Body of pancreas (tissue), 4 donors: ENCODE measurements around the gene TMEM178B. TPM values are rescaled to one million over a fixed set of nuclear protein-coding genes. Genes with fewer than 3 reads are reported as not detected.

Source experiments
- ATAC-seq: fragments of 150-250 bp; one replicate; pipeline ENCODE4 v1.9.1; 2016
- DNase-seq, 4 donors: peaks; one replicate each; pipeline ENCODE4 v3.0.0-alpha.2; 2019
- H3K27ac ChIP-seq, 4 donors: fragments of 200-600 bp; sonication (generic); 1 replicate in 3 of 4; 2 replicates in 1 of 4; pipeline versions ENCODE4 v1.5.1 to v1.6.1; 2016 to 2019; ENCODE audit warnings: mild to moderate bottlenecking in 1 of 4, mixed read lengths in 1 of 4, moderate library complexity in 1 of 4
- H3K27me3 ChIP-seq, 2 donors: fragments of 200-600 bp; sonication (generic); one replicate each; pipeline ENCODE4 v1.6.0; 2016; ENCODE audit warnings: mild to moderate bottlenecking in 1 of 2
- H3K36me3 ChIP-seq, 2 donors: fragments of 200-600 bp; sonication (generic); replicated peaks in 1 of 2; 2 replicates each; pipeline ENCODE4 v1.5.1; 2016; ENCODE audit warnings: low read depth in 2 of 2; ENCODE audit not compliant: insufficient read depth in 1 of 2
- H3K4me1 ChIP-seq: fragments of 200-600 bp; sonication (generic); one replicate; pipeline ENCODE4 v1.6.0; 2016
- H3K4me3 ChIP-seq, 2 donors: fragments of 200-600 bp; sonication (generic); 1 replicate in 1 of 2; 2 replicates in 1 of 2; pipeline ENCODE4 v1.5.1; 2016 to 2019
- H3K9me3 ChIP-seq, 3 donors: fragments of 200-600 bp; sonication (generic); 1 replicate in 2 of 3; 2 replicates in 1 of 3; pipeline ENCODE4 v1.5.1; 2016
- POLR2A ChIP-seq, 3 donors: fragments of 450-650 bp; IDR thresholded peaks; one replicate each; pipeline ENCODE4 v1.6.1; 2016; ENCODE audit warnings: antibody characterized with exemption in 3 of 3, mild to moderate bottlenecking in 2 of 3
- WGBS, 2 donors: methylation state at CpG; one replicate each; pipeline ENCODE4 v1.1.5; 2017; 5-methylcytosine and 5-hydroxymethylcytosine counted together
- intact Hi-C: fragments of 100-400 bp; cut with DNase I; formaldehyde crosslinking; loops from one replicate; pipeline ENCODE4 v1.15.1; 2023
- total RNA-seq, 2 donors: library from RNA; depleted of rRNA; stranded (reverse); fragments of >200 nt; gene quantifications; one replicate each; pipeline ENCODE4 v1.1.0, GENCODE V29; 2016
- TF ChIP-seq, protein P1 (sequence below), 7 experiments: fragments of 450-650 bp in 4 of 7; fragments of 200-600 bp in 3 of 7; sonication (generic) in 3 of 7; IDR thresholded peaks; one replicate each; pipeline ENCODE4 v1.5.1; 2016 to 2019; ENCODE audit warnings: antibody characterized with exemption in 7 of 7

TMEM178B gene
- total RNA-seq, 2 donors from 2014 or later: 1.0 to 11.9 TPM

DNA sequence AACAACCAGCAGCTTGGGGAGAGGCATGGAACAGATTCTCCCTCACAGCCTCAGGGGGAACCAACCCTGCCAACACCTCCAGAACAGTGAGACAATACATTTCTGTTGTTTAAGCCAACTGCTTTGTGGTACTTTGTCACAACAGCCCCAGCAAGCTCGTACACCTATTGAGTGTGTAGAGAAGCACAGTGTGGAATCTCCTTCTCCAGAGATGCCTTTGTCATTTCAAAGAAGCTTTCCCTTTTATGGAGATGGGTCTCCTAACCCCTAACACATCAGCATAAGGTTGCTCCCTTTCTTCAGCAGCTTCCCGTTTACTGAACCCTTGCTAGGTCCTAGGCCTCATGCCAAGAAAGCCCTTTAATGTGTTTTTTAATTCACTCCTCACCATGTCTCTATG is 416.6 kb downstream of the TMEM178B start:
- no peaks in the 10 kb centered on the region for H3K4me1 ChIP-seq
- DNase-seq (no peak), ATAC-seq (no peak)
- no peak overlapping the region for H3K27ac ChIP-seq
- H3K4me3 ChIP-seq: no peak overlapping the region
- H3K9me3 ChIP-seq: no peaks in the 10 kb centered on the region
- WGBS, 2 donors: 57 to 64% methylated on average over 2 of the region's 2 CpGs
- H3K27me3 ChIP-seq: no peaks in the 10 kb centered on the region
- TF ChIP-seq, protein P1, sequence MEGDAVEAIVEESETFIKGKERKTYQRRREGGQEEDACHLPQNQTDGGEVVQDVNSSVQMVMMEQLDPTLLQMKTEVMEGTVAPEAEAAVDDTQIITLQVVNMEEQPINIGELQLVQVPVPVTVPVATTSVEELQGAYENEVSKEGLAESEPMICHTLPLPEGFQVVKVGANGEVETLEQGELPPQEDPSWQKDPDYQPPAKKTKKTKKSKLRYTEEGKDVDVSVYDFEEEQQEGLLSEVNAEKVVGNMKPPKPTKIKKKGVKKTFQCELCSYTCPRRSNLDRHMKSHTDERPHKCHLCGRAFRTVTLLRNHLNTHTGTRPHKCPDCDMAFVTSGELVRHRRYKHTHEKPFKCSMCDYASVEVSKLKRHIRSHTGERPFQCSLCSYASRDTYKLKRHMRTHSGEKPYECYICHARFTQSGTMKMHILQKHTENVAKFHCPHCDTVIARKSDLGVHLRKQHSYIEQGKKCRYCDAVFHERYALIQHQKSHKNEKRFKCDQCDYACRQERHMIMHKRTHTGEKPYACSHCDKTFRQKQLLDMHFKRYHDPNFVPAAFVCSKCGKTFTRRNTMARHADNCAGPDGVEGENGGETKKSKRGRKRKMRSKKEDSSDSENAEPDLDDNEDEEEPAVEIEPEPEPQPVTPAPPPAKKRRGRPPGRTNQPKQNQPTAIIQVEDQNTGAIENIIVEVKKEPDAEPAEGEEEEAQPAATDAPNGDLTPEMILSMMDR (IDR thresholded peaks at IDR 0.05): no peak
- TF ChIP-seq POLR2A (IDR thresholded peaks at IDR 0.05): no peak
- intact Hi-C loops: no loop called here
- H3K36me3 ChIP-seq: no peaks in the 10 kb centered on the region

DNA sequence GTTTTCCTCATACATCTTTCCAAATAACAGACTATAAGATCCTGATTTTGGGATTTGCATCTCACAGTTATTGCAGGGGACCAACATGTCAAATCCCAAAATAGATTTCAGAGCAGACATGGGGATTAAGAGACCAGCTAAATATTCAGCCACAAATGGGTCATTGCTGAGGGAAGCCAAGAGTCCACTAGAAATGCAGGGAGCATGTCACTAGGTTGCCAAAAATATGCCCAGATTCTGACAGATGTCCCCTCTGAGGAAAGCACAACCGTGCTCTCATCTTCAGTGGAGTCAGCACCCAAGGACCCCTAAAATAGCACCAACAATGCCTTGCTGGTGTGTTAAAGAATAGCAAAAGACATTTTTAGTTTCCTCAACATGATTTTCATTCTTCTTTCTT is 421.2 kb downstream of the TMEM178B start:
- TF ChIP-seq, protein P1 (IDR thresholded peaks at IDR 0.05): no peak
- TF ChIP-seq POLR2A (IDR thresholded peaks at IDR 0.05): no peak
- 67 to 76% methylated on average over 1 of the region's 1 CpG for WGBS, 2 donors
- no peaks in the 10 kb centered on the region for H3K36me3 ChIP-seq
- H3K27me3 ChIP-seq: no peaks in the 10 kb centered on the region
- H3K9me3 ChIP-seq: no peaks in the 10 kb centered on the region
- ATAC-seq (no peak), DNase-seq (no peak)
- no peak overlapping the region for H3K4me3 ChIP-seq
- H3K4me1 ChIP-seq: no peaks in the 10 kb centered on the region
- H3K27ac ChIP-seq: no peak overlapping the region
- intact Hi-C loops: no loop called here

DNA sequence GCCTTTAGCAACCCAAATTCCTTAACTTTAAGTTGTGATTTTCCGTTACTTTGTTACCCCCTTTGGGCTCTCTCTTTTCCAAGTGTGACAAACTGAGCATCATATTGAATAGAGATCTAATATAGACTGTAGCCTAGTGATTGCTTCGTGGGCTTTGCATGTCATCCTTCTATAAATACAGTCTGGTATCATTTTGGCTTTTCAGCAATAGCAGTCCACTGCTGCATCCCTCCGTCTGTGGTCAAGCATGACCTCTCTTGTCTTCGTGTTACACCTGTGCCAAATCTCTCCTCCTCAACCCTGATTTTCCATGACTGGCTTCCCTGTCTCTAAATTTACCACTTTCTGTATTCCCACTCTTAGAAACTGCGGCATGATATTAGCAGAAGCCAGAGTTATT is 423.5 kb downstream of the TMEM178B start:
- Histone ChIP-seq H3K4me1 (no peaks in the 10 kb centered on the region), H3K27ac (no peak overlapping the region), H3K36me3 (no peaks in the 10 kb centered on the region), H3K4me3 (no peak overlapping the region), H3K27me3 (no peaks in the 10 kb centered on the region), H3K9me3 (no peaks in the 10 kb centered on the region)
- no peak for ATAC-seq
- intact Hi-C loops: no loop called here
- no peak for DNase-seq
- WGBS, 2 donors: 64 to 72% methylated on average over 5 of the region's 5 CpGs
- TF ChIP-seq, protein P1 (IDR thresholded peaks at IDR 0.05): no peak
- no peak for TF ChIP-seq POLR2A (IDR thresholded peaks at IDR 0.05)

DNA sequence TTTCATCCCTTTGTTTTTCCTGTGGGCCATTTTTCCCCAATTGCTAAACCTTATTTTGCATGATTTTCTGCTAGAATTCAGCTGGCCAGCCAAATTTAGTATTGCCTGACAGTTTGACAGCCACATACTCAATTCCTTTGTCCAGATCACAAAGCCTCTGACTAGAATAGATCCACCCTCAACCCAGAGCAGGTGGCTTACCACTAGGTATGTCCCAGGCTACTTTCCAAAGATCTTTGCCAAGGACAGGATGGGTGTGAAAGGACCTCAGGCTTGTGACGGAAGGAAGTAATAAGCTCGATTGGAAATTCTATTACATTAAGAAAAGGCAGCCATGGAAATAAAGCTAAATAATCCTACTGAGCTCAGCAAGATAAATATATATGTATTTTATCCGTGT is 426.7 kb downstream of the TMEM178B start:
- Histone ChIP-seq H3K27ac (no peak overlapping the region), H3K27me3 (no peaks in the 10 kb centered on the region), H3K4me3 (no peak overlapping the region), H3K36me3 (no peaks in the 10 kb centered on the region), H3K9me3 (no peaks in the 10 kb centered on the region), H3K4me1 (no peaks in the 10 kb centered on the region)
- ATAC-seq (no peak), DNase-seq (no peak)
- 59 to 74% methylated on average over 3 of the region's 3 CpGs for WGBS, 2 donors
- no peak for TF ChIP-seq POLR2A (IDR thresholded peaks at IDR 0.05)
- TF ChIP-seq, protein P1 (IDR thresholded peaks at IDR 0.05): no peak
- intact Hi-C loops: no loop called here

DNA sequence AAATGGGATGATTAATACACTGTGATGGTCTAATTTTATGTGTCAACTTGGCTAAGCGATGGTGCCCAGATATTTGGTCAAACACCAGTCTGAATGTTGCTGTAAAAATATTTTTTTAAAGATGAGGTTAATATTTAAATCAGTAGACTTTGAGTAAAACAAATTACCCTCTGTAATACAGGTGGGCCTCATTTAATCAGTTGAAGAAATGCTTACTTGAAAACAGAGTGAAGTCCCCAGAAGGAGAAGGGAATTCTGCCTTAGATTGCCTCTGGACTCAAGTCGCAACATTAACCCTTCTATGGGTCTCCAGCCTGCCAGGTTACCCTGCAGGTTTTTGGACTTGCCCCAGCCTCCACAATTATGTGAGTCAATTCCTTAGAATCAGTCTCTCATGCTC is 427.6 kb downstream of the TMEM178B start:
- Histone ChIP-seq H3K27ac (no peak overlapping the region), H3K9me3 (no peaks in the 10 kb centered on the region), H3K36me3 (no peaks in the 10 kb centered on the region), H3K4me3 (no peak overlapping the region), H3K27me3 (no peaks in the 10 kb centered on the region), H3K4me1 (no peaks in the 10 kb centered on the region)
- ATAC-seq (no peak), DNase-seq (no peak)
- intact Hi-C loops: no loop called here
- TF ChIP-seq, protein P1 (IDR thresholded peaks at IDR 0.05): no peak
- TF ChIP-seq POLR2A (IDR thresholded peaks at IDR 0.05): no peak
- 76 to 81% methylated on average over 2 of the region's 2 CpGs for WGBS, 2 donors
